Spleen (tissue), 7 donors: ENCODE results near the gene LASP1.

Experiments
- POLR2A ChIP-seq, 3 donors: fragments of 450-650 bp; IDR thresholded peaks; one replicate each; pipeline ENCODE4 v1.5.1; 2017; ENCODE audit warnings: antibody characterized with exemption in 3 of 3, mild to moderate bottlenecking in 1 of 3
- POLR2AphosphoS5 ChIP-seq, 3 donors: sonication (generic); formaldehyde crosslinking; IDR thresholded peaks; one replicate each; pipeline ENCODE4 v1.5.1; 2017; ENCODE audit warnings: antibody characterized with exemption in 3 of 3
- TF ChIP-seq, protein P1 (sequence below), 11 experiments: fragments of 200-600 bp in 7 of 11; fragments of 450-650 bp in 4 of 11; sonication (generic) in 4 of 11; IDR thresholded peaks in 8 of 11; conservative IDR thresholded peaks in 3 of 11; 1 replicate in 7 of 11; 2 replicates in 4 of 11; pipeline versions ENCODE4 v1.4.0 to v1.8.0; 2016 to 2021; ENCODE audit warnings: antibody characterized with exemption in 11 of 11, inconsistent platforms in 4 of 11, mild to moderate bottlenecking in 1 of 11
- donor health status: DM: no; HTN: no; CAD: no; lungs with moderate emphysema.
- donor health status: DM: no; HTN: no; CAD: no.
- donor health status: DM: no; HTN: no; CAD: no.

DNA sequence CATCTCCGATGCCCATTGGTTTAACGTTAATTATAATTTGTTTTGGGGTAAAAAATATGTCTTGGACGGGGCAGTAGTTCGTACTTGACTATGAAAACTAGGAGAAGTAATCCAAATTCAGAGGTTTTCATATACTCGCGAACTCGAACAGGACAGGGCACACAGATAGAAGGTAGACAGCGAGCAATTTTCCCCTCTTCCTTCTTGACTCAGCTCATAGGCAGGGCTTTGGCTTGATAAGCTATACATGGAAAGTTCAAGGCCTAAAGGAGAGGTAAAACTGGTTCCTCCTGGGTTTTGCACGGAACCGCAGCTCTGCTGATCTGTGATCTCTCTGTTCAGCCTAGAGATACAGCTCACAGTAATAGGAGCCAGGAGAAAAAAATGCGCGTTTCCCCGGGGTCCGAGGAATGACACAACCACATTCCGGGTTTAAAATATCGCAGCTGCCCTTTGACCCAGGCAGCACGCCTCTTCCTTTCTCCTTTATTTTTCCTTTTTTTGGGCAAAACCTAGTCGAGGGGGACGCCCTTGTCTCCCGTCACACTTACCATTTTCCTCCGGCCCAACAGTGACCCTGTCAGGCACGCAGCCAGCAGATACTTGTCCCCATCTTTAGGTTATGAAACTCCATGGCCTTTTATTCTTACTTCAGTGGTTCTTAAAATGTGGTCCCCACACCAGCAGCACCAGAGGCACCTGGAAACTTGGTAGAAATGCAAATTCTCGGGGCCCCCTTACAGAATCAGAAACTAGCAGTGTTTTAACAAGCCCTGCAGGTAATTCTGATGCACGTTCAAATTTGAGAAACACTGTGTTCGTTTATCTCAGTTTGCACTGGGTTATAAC lies 1.7 kb upstream of the LASP1 start:
- TF ChIP-seq, protein P1, sequence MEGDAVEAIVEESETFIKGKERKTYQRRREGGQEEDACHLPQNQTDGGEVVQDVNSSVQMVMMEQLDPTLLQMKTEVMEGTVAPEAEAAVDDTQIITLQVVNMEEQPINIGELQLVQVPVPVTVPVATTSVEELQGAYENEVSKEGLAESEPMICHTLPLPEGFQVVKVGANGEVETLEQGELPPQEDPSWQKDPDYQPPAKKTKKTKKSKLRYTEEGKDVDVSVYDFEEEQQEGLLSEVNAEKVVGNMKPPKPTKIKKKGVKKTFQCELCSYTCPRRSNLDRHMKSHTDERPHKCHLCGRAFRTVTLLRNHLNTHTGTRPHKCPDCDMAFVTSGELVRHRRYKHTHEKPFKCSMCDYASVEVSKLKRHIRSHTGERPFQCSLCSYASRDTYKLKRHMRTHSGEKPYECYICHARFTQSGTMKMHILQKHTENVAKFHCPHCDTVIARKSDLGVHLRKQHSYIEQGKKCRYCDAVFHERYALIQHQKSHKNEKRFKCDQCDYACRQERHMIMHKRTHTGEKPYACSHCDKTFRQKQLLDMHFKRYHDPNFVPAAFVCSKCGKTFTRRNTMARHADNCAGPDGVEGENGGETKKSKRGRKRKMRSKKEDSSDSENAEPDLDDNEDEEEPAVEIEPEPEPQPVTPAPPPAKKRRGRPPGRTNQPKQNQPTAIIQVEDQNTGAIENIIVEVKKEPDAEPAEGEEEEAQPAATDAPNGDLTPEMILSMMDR (IDR thresholded peaks at IDR 0.05 in 8 of 11, conservative IDR thresholded peaks at IDR 0.05 in 3 of 11) = no peak
- peak in 1 of 3 donors; percentile 57 for TF ChIP-seq POLR2AphosphoS5 (IDR thresholded peaks at IDR 0.05)
- TF ChIP-seq POLR2A (IDR thresholded peaks at IDR 0.05) = no peak
